T-helper 1 cell treated with Interleukin-12 subunit alpha and Interleukin-12 subunit beta and Interleukin-4 antibody, amounts not matched to agents 30 μg/mL and 1 μg/mL, for 36 hours (primary cell): Measurements from ENCODE around the gene SUSD5.
"Not testable (repeated sequence)": the region's sequence is repeated elsewhere in the genome, so short reads cannot be mapped to it uniquely, and the experiment has no call there.

Experiments used
- H3K27ac Mint-ChIP-seq: one replicate; pipeline ENCODE4 v1.8.0; 2021; ENCODE audit warnings: mild to moderate bottlenecking, mixed read lengths
- H3K27me3 Mint-ChIP-seq: one replicate; pipeline ENCODE4 v1.8.0; 2021; ENCODE audit warnings: low read depth, mixed read lengths
- H3K36me3 Mint-ChIP-seq: one replicate; pipeline ENCODE4 v1.8.0; 2021; ENCODE audit warnings: low read depth, mixed read lengths
- H3K4me1 Mint-ChIP-seq: one replicate; pipeline ENCODE4 v1.8.0; 2021; ENCODE audit warnings: low read depth, mixed read lengths
- H3K4me3 Mint-ChIP-seq: one replicate; pipeline ENCODE4 v1.8.0; 2021; ENCODE audit warnings: mild to moderate bottlenecking, moderate library complexity, mixed read lengths
- H3K9me3 Mint-ChIP-seq: one replicate; pipeline ENCODE4 v1.8.0; 2021; ENCODE audit warnings: mixed read lengths

The SUSD5 gene

GRCh38 chr3:33174711-33175414 lies 43.7 kb downstream of the SUSD5 start:
- peaks cover 9% of the 10 kb centered on the region for H3K27me3 Mint-ChIP-seq
- H3K27ac Mint-ChIP-seq = no peak overlapping the region
- peaks cover 8% of the 10 kb centered on the region for H3K4me1 Mint-ChIP-seq
- H3K4me3 Mint-ChIP-seq = no peak overlapping the region
- H3K36me3 Mint-ChIP-seq = peaks cover 3% of the 10 kb centered on the region
- peaks cover 7% of the 10 kb centered on the region for H3K9me3 Mint-ChIP-seq

GRCh38 chr3:33174095-33174494 lies 44.5 kb downstream of the SUSD5 start:
- Mint-ChIP-seq H3K27me3 (peaks cover 9% of the 10 kb centered on the region), H3K36me3 (peaks cover 3% of the 10 kb centered on the region), H3K9me3 (peaks cover 7% of the 10 kb centered on the region), H3K4me1 (peaks cover 8% of the 10 kb centered on the region), H3K4me3 (no peak overlapping the region), H3K27ac (no peak overlapping the region)

GRCh38 chr3:33173672-33174071 lies 44.9 kb downstream of the SUSD5 start:
- no peak overlapping the region for H3K27ac Mint-ChIP-seq

GRCh38 chr3:33173103-33173502 lies 45.5 kb downstream of the SUSD5 start:
- Mint-ChIP-seq H3K27me3 (peaks cover 8% of the 10 kb centered on the region), H3K4me3 (no peak overlapping the region), H3K9me3 (peaks cover 6% of the 10 kb centered on the region), H3K4me1 (peaks cover 8% of the 10 kb centered on the region), H3K36me3 (peaks cover 3% of the 10 kb centered on the region), H3K27ac (no peak overlapping the region)

More at GRCh38 chr3:33173672-33174071, 44.9 kb downstream of the SUSD5 start:
- Mint-ChIP-seq H3K9me3 (peaks cover 7% of the 10 kb centered on the region), H3K4me1 (peaks cover 8% of the 10 kb centered on the region), H3K27me3 (peaks cover 9% of the 10 kb centered on the region), H3K36me3 (peaks cover 3% of the 10 kb centered on the region), H3K4me3 (no peak overlapping the region)

GRCh38 chr3:33171580-33171979 lies 47.0 kb downstream of the SUSD5 start:
- H3K4me3 Mint-ChIP-seq = peak overlapping the region; percentile 11

GRCh38 chr3:33170531-33170930 lies 48.1 kb downstream of the SUSD5 start:
- H3K9me3 Mint-ChIP-seq = peaks cover 4% of the 10 kb centered on the region
- H3K4me3 Mint-ChIP-seq = no peak overlapping the region
- no peaks in the 10 kb centered on the region for H3K27me3 Mint-ChIP-seq
- peaks cover 8% of the 10 kb centered on the region for H3K4me1 Mint-ChIP-seq
- H3K36me3 Mint-ChIP-seq = peaks cover 3% of the 10 kb centered on the region
- H3K27ac Mint-ChIP-seq = no peak overlapping the region

More at GRCh38 chr3:33171580-33171979, 47.0 kb downstream of the SUSD5 start:
- Mint-ChIP-seq H3K36me3 (peaks cover 3% of the 10 kb centered on the region), H3K27ac (peak overlapping the region; percentile 66), H3K27me3 (peaks cover 2% of the 10 kb centered on the region), H3K4me1 (peaks cover 8% of the 10 kb centered on the region), H3K9me3 (peaks cover 4% of the 10 kb centered on the region)

- Mint-ChIP-seq H3K9me3 (peaks cover 4% of the 10 kb centered on the region), H3K4me3 (no peak overlapping the region), H3K27me3 (peaks cover 11% of the 10 kb centered on the region), H3K27ac (no peak overlapping the region), H3K4me1 (peaks cover 8% of the 10 kb centered on the region), H3K36me3 (peaks cover 3% of the 10 kb centered on the region)
Measured at GRCh38 chr3:33167716-33168336, 50.8 kb downstream of the SUSD5 start.

- Mint-ChIP-seq H3K27me3 (peaks cover 11% of the 10 kb centered on the region), H3K9me3 (peaks cover 4% of the 10 kb centered on the region), H3K4me1 (peaks cover 8% of the 10 kb centered on the region), H3K27ac (no peak overlapping the region), H3K4me3 (no peak overlapping the region), H3K36me3 (peaks cover 3% of the 10 kb centered on the region)
Measured at GRCh38 chr3:33167284-33167683, 51.3 kb downstream of the SUSD5 start.

GRCh38 chr3:33166095-33166494 lies 52.5 kb downstream of the SUSD5 start:
- H3K27ac Mint-ChIP-seq = no peak overlapping the region
- no peaks in the 10 kb centered on the region for H3K36me3 Mint-ChIP-seq
- H3K9me3 Mint-ChIP-seq = no peaks in the 10 kb centered on the region
- H3K27me3 Mint-ChIP-seq = peaks cover 20% of the 10 kb centered on the region
- H3K4me1 Mint-ChIP-seq = no peaks in the 10 kb centered on the region
- H3K4me3 Mint-ChIP-seq = no peak overlapping the region

- peaks cover 27% of the 10 kb centered on the region for H3K27me3 Mint-ChIP-seq
- H3K27ac Mint-ChIP-seq = no peak overlapping the region
- H3K9me3 Mint-ChIP-seq = no peaks in the 10 kb centered on the region
- no peaks in the 10 kb centered on the region for H3K36me3 Mint-ChIP-seq
- no peak overlapping the region for H3K4me3 Mint-ChIP-seq
- H3K4me1 Mint-ChIP-seq = no peaks in the 10 kb centered on the region
Measured at GRCh38 chr3:33165372-33165771, 53.2 kb downstream of the SUSD5 start.

- H3K27me3 Mint-ChIP-seq = peaks cover 27% of the 10 kb centered on the region
- not testable (repeated sequence) for H3K4me1 Mint-ChIP-seq, H3K27ac Mint-ChIP-seq, H3K4me3 Mint-ChIP-seq, H3K36me3 Mint-ChIP-seq, H3K9me3 Mint-ChIP-seq
Measured at GRCh38 chr3:33162621-33163020, 56.0 kb downstream of the SUSD5 start.

- no peak overlapping the region for H3K4me3 Mint-ChIP-seq
- no peaks in the 10 kb centered on the region for H3K36me3 Mint-ChIP-seq
- no peak overlapping the region for H3K27ac Mint-ChIP-seq
- no peaks in the 10 kb centered on the region for H3K9me3 Mint-ChIP-seq
- H3K4me1 Mint-ChIP-seq = no peaks in the 10 kb centered on the region
- H3K27me3 Mint-ChIP-seq = peaks cover 23% of the 10 kb centered on the region
Measured at GRCh38 chr3:33159981-33160380, 58.6 kb downstream of the SUSD5 start.

- no peaks in the 10 kb centered on the region for H3K9me3 Mint-ChIP-seq
- peaks cover 19% of the 10 kb centered on the region for H3K27me3 Mint-ChIP-seq
- H3K36me3 Mint-ChIP-seq = no peaks in the 10 kb centered on the region
- no peak overlapping the region for H3K4me3 Mint-ChIP-seq
- H3K27ac Mint-ChIP-seq = no peak overlapping the region
- H3K4me1 Mint-ChIP-seq = no peaks in the 10 kb centered on the region
Measured at GRCh38 chr3:33159234-33159633, 59.4 kb downstream of the SUSD5 start.

GRCh38 chr3:33155301-33155700 lies 63.3 kb downstream of the SUSD5 start:
- Mint-ChIP-seq H3K4me1 (no peaks in the 10 kb centered on the region), H3K27me3 (no peaks in the 10 kb centered on the region), H3K27ac (no peak overlapping the region), H3K4me3 (no peak overlapping the region), H3K9me3 (no peaks in the 10 kb centered on the region), H3K36me3 (no peaks in the 10 kb centered on the region)

- Mint-ChIP-seq H3K4me1 (no peaks in the 10 kb centered on the region), H3K36me3 (no peaks in the 10 kb centered on the region), H3K4me3 (no peak overlapping the region), H3K27me3 (no peaks in the 10 kb centered on the region), H3K27ac (no peak overlapping the region), H3K9me3 (no peaks in the 10 kb centered on the region)
Measured at GRCh38 chr3:33153782-33154181, 64.8 kb downstream of the SUSD5 start.
